Measurements from ENCODE around the gene IL17RE. TPM values are rescaled to one million over a fixed set of nuclear protein-coding genes. Genes with fewer than 3 reads are reported as not detected.

The IL17RE gene, protein sequence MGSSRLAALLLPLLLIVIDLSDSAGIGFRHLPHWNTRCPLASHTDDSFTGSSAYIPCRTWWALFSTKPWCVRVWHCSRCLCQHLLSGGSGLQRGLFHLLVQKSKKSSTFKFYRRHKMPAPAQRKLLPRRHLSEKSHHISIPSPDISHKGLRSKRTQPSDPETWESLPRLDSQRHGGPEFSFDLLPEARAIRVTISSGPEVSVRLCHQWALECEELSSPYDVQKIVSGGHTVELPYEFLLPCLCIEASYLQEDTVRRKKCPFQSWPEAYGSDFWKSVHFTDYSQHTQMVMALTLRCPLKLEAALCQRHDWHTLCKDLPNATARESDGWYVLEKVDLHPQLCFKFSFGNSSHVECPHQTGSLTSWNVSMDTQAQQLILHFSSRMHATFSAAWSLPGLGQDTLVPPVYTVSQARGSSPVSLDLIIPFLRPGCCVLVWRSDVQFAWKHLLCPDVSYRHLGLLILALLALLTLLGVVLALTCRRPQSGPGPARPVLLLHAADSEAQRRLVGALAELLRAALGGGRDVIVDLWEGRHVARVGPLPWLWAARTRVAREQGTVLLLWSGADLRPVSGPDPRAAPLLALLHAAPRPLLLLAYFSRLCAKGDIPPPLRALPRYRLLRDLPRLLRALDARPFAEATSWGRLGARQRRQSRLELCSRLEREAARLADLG
- total RNA-seq = 3.5 and 4.4 TPM in 2 replicates

DNA sequence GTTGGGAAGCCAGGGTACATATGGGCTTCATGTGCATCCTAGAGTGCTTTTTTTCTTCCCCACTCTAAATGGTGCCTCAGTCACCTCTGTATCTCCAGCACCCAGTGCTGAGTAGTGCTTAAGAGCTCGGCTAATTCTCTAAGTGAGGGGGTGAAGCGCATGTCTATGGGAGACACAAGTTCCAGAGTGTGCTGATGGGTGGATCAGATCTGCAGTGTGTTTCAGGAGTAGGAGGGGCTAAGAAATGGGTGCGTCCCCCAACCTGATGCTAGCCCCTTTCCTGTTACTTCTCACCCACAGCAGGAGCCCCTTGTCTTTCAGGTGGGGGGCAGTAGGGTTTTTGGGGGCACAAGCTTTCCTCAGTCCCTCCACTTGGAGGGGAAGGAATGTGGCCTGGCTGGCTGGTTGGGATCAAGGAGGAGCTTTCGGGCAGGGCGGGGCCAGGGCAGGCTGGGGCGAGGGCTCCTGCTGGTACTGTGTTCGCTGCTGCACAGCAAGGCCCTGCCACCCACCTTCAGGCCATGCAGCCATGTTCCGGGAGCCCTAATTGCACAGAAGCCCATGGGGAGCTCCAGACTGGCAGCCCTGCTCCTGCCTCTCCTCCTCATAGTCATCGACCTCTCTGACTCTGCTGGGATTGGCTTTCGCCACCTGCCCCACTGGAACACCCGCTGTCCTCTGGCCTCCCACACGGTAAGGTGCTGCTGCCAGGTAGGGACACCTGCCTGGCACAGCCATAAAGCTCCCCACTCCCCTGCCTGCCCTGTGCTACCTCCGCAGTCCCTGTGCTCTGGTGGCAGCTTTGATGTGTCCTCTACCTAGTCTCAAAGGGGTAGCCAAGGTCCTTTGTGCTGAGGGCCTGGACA lies at the start of gene IL17RE:
Gene IL17RE, plus strand, starts transcription at position 477 of the 866 bp plus-strand sequence. Its CDS starts 85 bp downstream, at position 562.

DNA sequence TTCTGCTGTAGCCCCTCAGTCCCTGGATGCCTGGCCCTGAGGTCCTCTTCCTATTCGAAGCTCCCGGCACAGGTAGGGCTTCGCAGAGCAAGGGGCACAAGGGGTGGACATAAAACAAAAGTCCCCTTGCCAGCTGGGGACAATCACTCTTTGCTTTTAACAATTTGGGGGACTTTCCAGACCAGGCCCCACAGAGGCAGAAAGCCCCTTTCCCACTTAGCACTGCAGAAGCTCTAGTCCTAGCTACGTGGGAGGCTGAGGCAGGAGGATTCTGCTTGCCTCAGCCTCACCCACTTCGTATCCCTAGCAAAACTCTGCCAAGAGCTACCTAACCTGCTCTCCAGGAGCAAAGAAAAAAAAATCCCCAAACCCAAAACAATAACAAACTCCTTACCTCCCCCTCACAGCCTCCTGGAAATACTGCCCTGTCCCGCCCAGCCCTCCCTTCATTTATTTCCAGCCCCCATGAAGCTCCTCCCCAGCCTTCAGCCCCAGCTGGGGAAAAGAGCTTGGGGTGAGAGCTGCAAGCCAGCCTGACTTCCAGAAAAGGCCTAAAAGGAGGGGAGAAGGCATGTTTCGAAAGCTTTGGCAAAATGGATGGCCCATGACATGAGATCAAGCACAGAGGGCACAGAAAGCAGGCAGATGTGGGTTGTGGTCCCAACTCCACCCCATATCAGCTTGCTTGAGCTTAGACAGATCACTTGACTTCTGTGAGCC lies 22.7 kb upstream of the IL17RE start, which contains the start of gene CIDEC:
Gene CIDEC, minus strand, starts transcription at position 424 of the 720 bp plus-strand sequence. CDS start 1,767 bp downstream, outside the sequence.

DNA sequence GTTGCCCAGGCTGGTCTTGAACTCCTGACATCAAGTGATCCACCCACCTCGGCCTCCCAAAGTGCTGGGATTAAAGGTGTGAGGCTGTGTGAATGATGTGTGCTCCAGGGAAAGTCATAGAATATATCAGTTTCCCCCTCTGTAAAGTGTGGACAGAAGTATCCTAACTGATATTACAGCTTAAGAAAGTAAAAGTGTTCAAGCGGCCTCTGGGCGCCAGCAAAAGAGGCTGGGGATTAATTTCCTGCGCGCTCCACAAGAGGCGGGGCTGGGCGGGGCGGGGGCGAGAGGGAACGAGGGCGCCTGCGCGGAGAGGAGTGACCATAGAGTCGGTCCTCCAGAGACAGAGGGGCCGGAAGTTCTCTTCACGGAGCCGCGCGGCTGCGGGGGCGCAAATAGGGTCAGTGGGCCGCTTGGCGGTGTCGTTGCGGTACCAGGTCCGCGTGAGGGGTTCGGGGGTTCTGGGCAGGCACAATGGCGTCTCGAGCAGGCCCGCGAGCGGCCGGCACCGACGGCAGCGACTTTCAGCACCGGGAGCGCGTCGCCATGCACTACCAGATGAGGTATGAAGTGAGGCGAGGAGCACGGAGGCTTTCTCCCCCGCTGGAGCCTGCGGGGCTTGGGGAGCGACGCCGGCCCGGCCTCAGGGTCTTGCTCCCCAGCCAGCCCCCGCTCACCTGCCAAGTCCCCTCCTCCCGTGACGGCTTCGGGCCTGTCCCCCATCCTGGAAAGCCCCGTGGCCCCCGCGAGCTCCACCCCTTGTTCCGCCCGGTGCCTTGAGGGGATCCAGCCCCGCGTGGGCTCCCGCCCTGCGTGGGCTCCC lies 12.2 kb upstream of the IL17RE start, which contains the start of gene JAGN1:
Gene JAGN1, plus strand, starts transcription at position 362 of the 823 bp plus-strand sequence. Its CDS starts 113 bp downstream, at position 475.

DNA sequence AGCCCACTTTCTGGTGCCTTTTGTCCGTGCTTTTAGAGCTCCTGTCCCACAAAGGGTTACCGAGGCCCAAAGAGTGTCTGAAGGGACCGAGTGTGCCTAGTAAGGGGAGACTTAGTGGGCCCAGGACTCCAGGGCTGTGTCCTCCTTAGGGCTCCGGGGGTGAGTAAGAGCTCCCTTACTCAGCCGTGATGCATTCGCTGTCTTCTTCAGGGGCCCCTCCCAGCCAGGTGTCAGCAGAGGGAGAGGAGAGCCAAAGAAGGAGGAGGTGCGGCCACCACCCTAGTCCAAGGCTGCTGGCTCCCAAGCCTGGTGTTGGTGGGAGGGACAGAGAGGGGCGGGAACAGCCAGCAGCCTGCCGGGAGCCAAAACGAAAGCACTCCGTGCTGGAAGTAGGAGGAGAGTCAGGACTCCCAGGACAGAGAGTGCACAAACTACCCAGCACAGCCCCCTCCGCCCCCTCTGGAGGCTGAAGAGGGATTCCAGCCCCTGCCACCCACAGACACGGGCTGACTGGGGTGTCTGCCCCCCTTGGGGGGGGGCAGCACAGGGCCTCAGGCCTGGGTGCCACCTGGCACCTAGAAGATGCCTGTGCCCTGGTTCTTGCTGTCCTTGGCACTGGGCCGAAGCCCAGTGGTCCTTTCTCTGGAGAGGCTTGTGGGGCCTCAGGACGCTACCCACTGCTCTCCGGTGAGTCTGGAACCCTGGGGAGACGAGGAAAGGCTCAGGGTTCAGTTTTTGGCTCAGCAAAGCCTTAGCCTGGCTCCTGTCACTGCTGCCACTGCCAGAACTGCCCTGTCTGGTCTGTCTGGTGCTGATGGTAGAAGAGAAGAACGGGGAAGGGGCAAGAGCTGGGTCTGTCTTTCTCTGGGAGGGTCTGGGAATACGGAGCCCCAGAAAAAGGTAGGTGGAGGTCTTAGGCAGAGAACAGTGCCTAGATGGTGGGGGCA lies 14.4 kb downstream of the IL17RE start, which contains the start of gene IL17RC:
Gene IL17RC, plus strand, starts transcription at position 365 of the 947 bp plus-strand sequence. Its CDS starts 218 bp downstream, at position 583.

GRCh38 chr3:9933561-9934234 lies 31.1 kb downstream of the IL17RE start, which contains the start of gene CRELD1:
Gene CRELD1 (plus strand): TSS chr3:9933834. CDS start chr3:9934439, 605 bp downstream.

DNA sequence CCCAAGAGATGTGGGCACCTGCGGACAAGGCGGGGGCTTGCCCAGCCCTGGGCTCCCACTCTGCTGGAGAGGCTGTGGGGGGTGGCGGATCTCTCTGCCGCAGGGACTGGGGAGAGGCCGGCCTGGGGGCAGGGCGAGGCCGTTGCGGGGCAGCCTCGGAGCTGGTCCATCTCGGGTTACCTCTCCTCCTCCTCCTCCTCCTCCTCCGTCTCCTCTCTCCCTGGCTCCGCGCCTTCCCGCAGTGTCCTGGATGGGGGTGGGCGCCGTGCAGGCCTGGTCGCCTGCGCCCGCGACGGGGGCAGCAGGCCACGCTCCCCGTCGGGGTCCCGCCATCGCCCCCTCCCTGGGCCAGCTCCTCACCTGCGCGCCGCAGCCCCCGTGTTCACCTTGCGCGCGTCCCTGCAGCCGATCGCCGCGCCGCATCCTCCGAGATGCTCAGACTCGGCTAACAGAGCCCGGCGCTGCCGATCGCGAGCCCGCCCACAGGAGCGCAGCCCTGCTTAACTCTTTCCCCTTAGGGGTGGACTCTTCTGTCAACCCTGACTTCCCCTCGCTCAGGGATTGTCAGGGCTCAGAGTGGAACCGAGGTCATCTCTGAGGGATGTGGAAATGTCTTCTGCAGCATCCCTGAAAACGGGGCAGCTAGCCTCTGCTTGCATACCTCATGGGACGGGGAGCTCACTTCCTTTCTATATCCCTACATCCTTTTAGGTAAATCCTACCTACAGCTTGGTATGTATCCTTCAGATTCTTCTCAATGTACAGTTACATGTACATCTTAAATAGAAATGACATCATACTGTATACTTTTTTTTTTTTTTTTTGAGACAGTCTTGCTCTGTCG lies 49.5 kb downstream of the IL17RE start, which contains the start of gene PRRT3:
Gene PRRT3, minus strand, starts transcription at position 447 of the 844 bp plus-strand sequence. CDS start 2,293 bp downstream, outside the sequence.

Other genes starting within 250 kb of the IL17RE start
- not detected in 2 replicates for gene CPNE9, start 199.0 kb upstream of the IL17RE start, total RNA-seq
- gene BRPF1, start 171.1 kb upstream of the IL17RE start, total RNA-seq = 14.0 and 16.4 TPM in 2 replicates
- 23.5 and 24.2 TPM in 2 replicates for gene OGG1, start 152.9 kb upstream of the IL17RE start, total RNA-seq
- 60.6 and 64.3 TPM in 2 replicates for gene CAMK1, start 132.9 kb upstream of the IL17RE start, total RNA-seq
- 65.0 and 73.8 TPM in 2 replicates for gene TADA3, start 110.4 kb upstream of the IL17RE start, total RNA-seq
- 228 and 238 TPM in 2 replicates for gene ARPC4, start 109.8 kb upstream of the IL17RE start, total RNA-seq
- gene TTLL3, start 92.6 kb upstream of the IL17RE start, total RNA-seq = 18.4 and 22.5 TPM in 2 replicates
- 16.3 and 18.8 TPM in 2 replicates for gene RPUSD3, start 58.8 kb upstream of the IL17RE start, total RNA-seq
- not detected in 2 replicates for gene CIDEC, start 22.6 kb upstream of the IL17RE start, total RNA-seq
- 13.4 and 17.4 TPM in 2 replicates for gene JAGN1, start 12.2 kb upstream of the IL17RE start, total RNA-seq
- 29.2 and 36.5 TPM in 2 replicates for gene IL17RC, start 14.2 kb downstream of the IL17RE start, total RNA-seq
- gene CRELD1, start 31.0 kb downstream of the IL17RE start, total RNA-seq = 20.3 and 25.4 TPM in 2 replicates
- gene PRRT3, start 49.6 kb downstream of the IL17RE start, total RNA-seq = 2.5 and 2.6 TPM in 2 replicates
- gene EMC3, start 84.0 kb downstream of the IL17RE start, total RNA-seq = 74.0 and 83.0 TPM in 2 replicates
- 13.1 and 25.9 TPM in 2 replicates for gene FANCD2, start 123.6 kb downstream of the IL17RE start, total RNA-seq
- gene FANCD2OS, start 205.4 kb downstream of the IL17RE start, total RNA-seq = not detected in 2 replicates
- 113 and 134 TPM in 2 replicates for gene BRK1, start 212.8 kb downstream of the IL17RE start, total RNA-seq
- 31.0 and 32.2 TPM in 2 replicates for gene VHL, start 238.9 kb downstream of the IL17RE start, total RNA-seq

Data from aortic smooth muscle cell (primary cell).